ENCODE measurements around the gene SGMS1.
"Not testable (repeated sequence)": the region's sequence is repeated elsewhere in the genome, so short reads cannot be mapped to it uniquely, and the experiment has no call there.

SGMS1 gene

GRCh38 chr10:50281210-50281966 is 342.4 kb downstream of the SGMS1 start:
- no peak for DNase-seq

GRCh38 chr10:50280049-50280841 is 343.5 kb downstream of the SGMS1 start:
- no peak for DNase-seq

- no peak for DNase-seq
These were observed 344.3 kb downstream of the SGMS1 start for GRCh38 chr10:50279489-50279888.

- DNase-seq, result peak; percentile 6
These were observed 348.0 kb downstream of the SGMS1 start for GRCh38 chr10:50275650-50276235.

- no peak for DNase-seq
These were observed 351.2 kb downstream of the SGMS1 start for GRCh38 chr10:50272531-50272930.

- no peak for DNase-seq
These were observed 352.0 kb downstream of the SGMS1 start for GRCh38 chr10:50271564-50272250.

- DNase-seq, result not testable (repeated sequence)
These were observed 355.9 kb downstream of the SGMS1 start for GRCh38 chr10:50267877-50268276.

- not testable (repeated sequence) for DNase-seq
These were observed 361.1 kb downstream of the SGMS1 start for GRCh38 chr10:50262625-50263024.

- no peak for DNase-seq
These were observed 362.9 kb downstream of the SGMS1 start for GRCh38 chr10:50260791-50261281.
